ENCODE results near the gene BPIFB1. TPM values are rescaled to one million over a fixed set of nuclear protein-coding genes. Genes with fewer than 3 reads are reported as not detected.

The BPIFB1 gene
- total and polyA plus RNA-seq, 2 experiments from 2014 or later = 0.10 to 0.85 TPM

- H3K9me3 ChIP-seq (ENCODE audit: low read depth) = no peaks in the 10 kb centered on the region
- no peaks in the 10 kb centered on the region for H3K79me2 ChIP-seq
- no peaks in the 10 kb centered on the region for H3K27me3 ChIP-seq
- H3K4me2 ChIP-seq = no peak overlapping the region
- no peaks in the 10 kb centered on the region for H3K36me3 ChIP-seq (replicated peaks; ENCODE audit: insufficient read depth, low read depth)
- H3K27ac ChIP-seq = no peak overlapping the region
- TF ChIP-seq CTCF (IDR thresholded peaks at IDR 0.05; ENCODE audit: poor library complexity) (no peak), EZH2 (IDR thresholded peaks at IDR 0.05; ENCODE audit: borderline replicate concordance) (no peak), EZH2phosphoT487 (IDR thresholded peaks at IDR 0.05; ENCODE audit: low read depth, severe bottlenecking, unreplicated experiment) (no peak)
- no peaks in the 10 kb centered on the region for H4K20me1 ChIP-seq (ENCODE audit: insufficient read depth, poor library complexity, severe bottlenecking)
- 78% methylated on average over 2 of the region's 2 CpGs for WGBS (ENCODE audit: low lambda C conversion rate, missing lambda C conversion rate)
- H3K4me1 ChIP-seq (ENCODE audit: insufficient read depth) = no peaks in the 10 kb centered on the region
- H2AFZ ChIP-seq = no peak overlapping the region
- no peaks in the 10 kb centered on the region for H3K9me2 ChIP-seq (replicated peaks; ENCODE audit: insufficient read depth)
- DNase-seq (ENCODE audit: low spot score) = no peak
- no peak overlapping the region for H3K4me3 ChIP-seq
Observed at GRCh38 chr20:33306807-33307206, 23.8 kb downstream of the BPIFB1 start.

DNA sequence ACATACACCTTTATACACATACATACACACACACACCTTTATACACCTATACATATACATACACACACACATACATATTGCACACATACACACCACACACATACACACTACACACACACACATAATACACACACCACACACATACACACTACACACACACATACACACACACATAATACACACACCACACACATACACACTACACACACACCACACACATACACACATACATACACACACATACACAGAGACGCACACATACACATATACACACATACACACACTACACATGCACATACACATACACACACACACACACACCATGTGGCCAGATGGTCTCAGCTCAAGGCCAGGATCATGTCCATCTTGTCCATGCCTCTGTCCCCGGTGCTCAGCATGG, 25.7 kb downstream of the BPIFB1 start:
- Histone ChIP-seq H3K79me2 (no peaks in the 10 kb centered on the region), H3K4me3 (no peak overlapping the region), H3K27ac (no peak overlapping the region), H3K4me2 (no peak overlapping the region), H3K27me3 (no peaks in the 10 kb centered on the region), H2AFZ (no peak overlapping the region), H3K9me3 (ENCODE audit: low read depth) (no peaks in the 10 kb centered on the region), H3K36me3 (replicated peaks; ENCODE audit: insufficient read depth, low read depth) (no peaks in the 10 kb centered on the region), H3K9me2 (replicated peaks; ENCODE audit: insufficient read depth) (no peaks in the 10 kb centered on the region), H4K20me1 (ENCODE audit: insufficient read depth, poor library complexity, severe bottlenecking) (no peaks in the 10 kb centered on the region), H3K4me1 (ENCODE audit: insufficient read depth) (no peaks in the 10 kb centered on the region)
- TF ChIP-seq CTCF (IDR thresholded peaks at IDR 0.05; ENCODE audit: poor library complexity) (no peak), EZH2phosphoT487 (IDR thresholded peaks at IDR 0.05; ENCODE audit: low read depth, severe bottlenecking, unreplicated experiment) (no peak), EZH2 (IDR thresholded peaks at IDR 0.05; ENCODE audit: borderline replicate concordance) (no peak)
- WGBS (ENCODE audit: low lambda C conversion rate, missing lambda C conversion rate) = 97% methylated on average over 2 of the region's 2 CpGs
- no peak for DNase-seq (ENCODE audit: low spot score)

GRCh38 chr20:33309631-33310030, 26.6 kb downstream of the BPIFB1 start:
- no peaks in the 10 kb centered on the region for H3K4me1 ChIP-seq (ENCODE audit: insufficient read depth)
- no peaks in the 10 kb centered on the region for H3K9me3 ChIP-seq (ENCODE audit: low read depth)
- H3K4me2 ChIP-seq = no peak overlapping the region
- no peak for DNase-seq (ENCODE audit: low spot score)
- no peak overlapping the region for H2AFZ ChIP-seq
- H4K20me1 ChIP-seq (ENCODE audit: insufficient read depth, poor library complexity, severe bottlenecking) = no peaks in the 10 kb centered on the region
- no peak overlapping the region for H3K27ac ChIP-seq
- H3K36me3 ChIP-seq (replicated peaks; ENCODE audit: insufficient read depth, low read depth) = no peaks in the 10 kb centered on the region
- no peaks in the 10 kb centered on the region for H3K79me2 ChIP-seq
- 34% methylated on average over 2 of the region's 2 CpGs for WGBS (ENCODE audit: low lambda C conversion rate, missing lambda C conversion rate)
- no peaks in the 10 kb centered on the region for H3K27me3 ChIP-seq
- TF ChIP-seq EZH2phosphoT487 (IDR thresholded peaks at IDR 0.05; ENCODE audit: low read depth, severe bottlenecking, unreplicated experiment) (no peak), EZH2 (IDR thresholded peaks at IDR 0.05; ENCODE audit: borderline replicate concordance) (no peak), CTCF (IDR thresholded peaks at IDR 0.05; ENCODE audit: poor library complexity) (no peak)
- no peak overlapping the region for H3K4me3 ChIP-seq
- H3K9me2 ChIP-seq (replicated peaks; ENCODE audit: insufficient read depth) = no peaks in the 10 kb centered on the region
